GM18858 (cell line): ENCODE results near the gene TRIM43.
"Not testable (repeated sequence)": the region's sequence is repeated elsewhere in the genome, so short reads cannot be mapped to it uniquely, and the experiment has no call there.

Experiments
- ATAC-seq: cut with Tn5 transposase; IDR thresholded peaks from one replicate; pipeline ENCODE4 v1.9.1; 2021; ENCODE audit not compliant: unreplicated experiment

Gene TRIM43

GRCh38 chr2:95640515-95641288 is 48.9 kb downstream of the TRIM43 start:
- ATAC-seq, result not testable (repeated sequence)

- ATAC-seq, result not testable (repeated sequence)
Measured at GRCh38 chr2:95641289-95641575, 49.4 kb downstream of the TRIM43 start.

GRCh38 chr2:95641787-95642186 is 50.0 kb downstream of the TRIM43 start:
- ATAC-seq, result not testable (repeated sequence)

- not testable (repeated sequence) for ATAC-seq
Measured at GRCh38 chr2:95642360-95642759, 50.6 kb downstream of the TRIM43 start.

GRCh38 chr2:95642951-95643350 is 51.1 kb downstream of the TRIM43 start:
- ATAC-seq, result not testable (repeated sequence)

- not testable (repeated sequence) for ATAC-seq
Measured at GRCh38 chr2:95645312-95645711, 53.5 kb downstream of the TRIM43 start.

GRCh38 chr2:95646274-95646994 is 54.6 kb downstream of the TRIM43 start:
- not testable (repeated sequence) for ATAC-seq

- ATAC-seq, result not testable (repeated sequence)
Measured at GRCh38 chr2:95648894-95649544, 57.2 kb downstream of the TRIM43 start.
